ENCODE data around the gene SDHA.
"Not testable (repeated sequence)": the region's sequence is repeated elsewhere in the genome, so short reads cannot be mapped to it uniquely, and the experiment has no call there.

Gene SDHA

DNA sequence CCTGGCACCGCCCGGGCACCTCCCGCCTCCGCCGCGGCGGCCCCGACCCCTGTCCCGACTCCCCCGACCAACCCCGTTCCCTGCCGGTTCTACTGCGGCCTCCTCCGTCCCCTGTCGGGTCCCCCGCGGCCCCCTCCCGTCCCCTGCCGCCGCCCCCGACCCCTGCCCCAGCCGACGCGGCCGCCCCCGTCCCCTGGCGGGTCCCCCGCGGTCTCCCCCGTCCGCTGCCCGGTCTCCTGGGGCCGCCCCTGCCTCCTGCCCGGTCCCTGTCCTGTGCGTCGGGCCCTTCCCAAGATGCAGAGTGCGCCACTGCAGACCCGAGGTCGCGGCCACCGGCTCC is 53.7 kb downstream of the SDHA start:
- TF ChIP-seq POLR2A (IDR thresholded peaks at IDR 0.05; ENCODE audit: low read length) = peak; percentile 8
- not testable (repeated sequence) for DNase-seq

DNA sequence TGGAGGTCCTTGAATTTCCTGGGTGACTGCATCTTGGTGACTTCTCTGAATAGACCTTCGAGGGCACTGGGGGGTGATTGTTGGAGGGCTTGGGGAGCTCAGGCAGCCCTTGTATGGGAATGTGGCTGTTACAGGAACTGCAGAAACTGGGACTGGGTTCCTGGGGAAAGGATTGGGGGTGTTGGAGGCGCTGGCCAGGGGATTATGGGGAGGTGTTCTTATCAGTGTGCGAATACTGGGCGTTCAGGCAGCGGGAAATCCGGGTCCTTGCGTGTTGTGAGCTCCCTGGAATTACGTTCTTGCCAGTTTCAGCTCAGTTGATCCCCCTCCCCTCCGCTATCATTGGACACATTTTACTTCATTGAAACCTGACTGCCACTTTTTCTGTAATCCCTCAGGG is 55.0 kb downstream of the SDHA start:
- not testable (repeated sequence) for DNase-seq

DNA sequence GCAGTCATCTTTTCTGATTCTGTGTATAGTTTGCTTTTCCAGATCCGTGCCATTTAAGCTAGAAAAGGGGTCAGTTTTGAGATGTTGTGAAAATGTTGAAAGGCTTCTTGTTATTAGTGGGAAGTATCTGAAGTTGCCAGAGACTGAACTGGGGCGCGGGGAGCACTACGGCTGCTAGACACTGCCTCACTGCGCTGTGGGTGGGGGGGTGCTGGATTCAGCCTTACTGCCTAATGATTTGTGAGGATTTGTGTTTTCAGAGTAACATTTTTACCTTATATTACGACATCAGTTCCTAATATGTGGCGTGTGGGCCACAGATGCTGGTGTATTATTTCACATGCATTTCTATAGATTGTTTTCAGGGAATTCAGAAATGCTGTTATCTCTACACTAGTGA is 55.4 kb downstream of the SDHA start:
- DNase-seq = not testable (repeated sequence)

DNA sequence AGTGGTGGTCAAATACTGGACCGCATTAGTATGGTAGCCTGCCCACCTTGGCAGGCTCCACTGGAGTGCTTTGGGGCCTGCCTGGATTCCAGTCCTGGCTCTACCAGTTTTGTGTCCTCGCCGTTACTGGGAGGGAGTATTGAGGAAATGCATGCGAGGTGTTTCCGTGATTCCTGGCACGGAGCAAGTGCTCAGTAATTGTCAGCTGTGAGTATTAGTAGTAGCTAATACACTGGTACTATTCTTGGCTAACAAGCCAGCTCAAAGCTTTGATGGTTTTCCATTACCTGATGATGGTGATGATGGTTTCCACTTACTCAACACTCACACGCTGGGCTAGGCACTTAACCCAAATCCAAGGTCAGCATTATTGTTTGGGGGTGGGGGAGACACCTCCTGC is 56.2 kb downstream of the SDHA start:
- not testable (repeated sequence) for DNase-seq

DNA sequence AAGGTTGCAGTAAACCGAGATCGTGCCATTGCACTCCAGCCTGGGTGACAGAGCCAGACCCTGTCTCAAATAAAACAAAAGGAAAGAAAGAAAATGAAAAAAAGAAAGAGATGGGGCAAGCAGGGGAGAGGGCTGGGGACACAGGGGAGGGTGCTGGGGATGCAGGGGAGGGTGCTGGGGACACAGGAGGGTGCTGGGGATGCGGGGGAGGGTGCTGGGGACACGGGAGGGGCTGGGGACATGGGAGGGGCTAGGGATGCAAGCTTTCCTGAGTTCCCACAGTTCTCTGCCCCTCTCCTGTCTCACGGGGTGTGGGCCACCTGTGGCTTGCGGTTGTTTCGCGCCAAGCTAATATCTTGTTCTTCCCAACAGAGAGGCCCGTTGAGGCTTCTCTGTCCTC is 60.5 kb downstream of the SDHA start:
- TF ChIP-seq POLR2A (IDR thresholded peaks at IDR 0.05; ENCODE audit: low read length) (no peak), GATA1 (IDR thresholded peaks at IDR 0.05; ENCODE audit: low read depth, low read length) (no peak)
- DNase-seq = no peak

DNA sequence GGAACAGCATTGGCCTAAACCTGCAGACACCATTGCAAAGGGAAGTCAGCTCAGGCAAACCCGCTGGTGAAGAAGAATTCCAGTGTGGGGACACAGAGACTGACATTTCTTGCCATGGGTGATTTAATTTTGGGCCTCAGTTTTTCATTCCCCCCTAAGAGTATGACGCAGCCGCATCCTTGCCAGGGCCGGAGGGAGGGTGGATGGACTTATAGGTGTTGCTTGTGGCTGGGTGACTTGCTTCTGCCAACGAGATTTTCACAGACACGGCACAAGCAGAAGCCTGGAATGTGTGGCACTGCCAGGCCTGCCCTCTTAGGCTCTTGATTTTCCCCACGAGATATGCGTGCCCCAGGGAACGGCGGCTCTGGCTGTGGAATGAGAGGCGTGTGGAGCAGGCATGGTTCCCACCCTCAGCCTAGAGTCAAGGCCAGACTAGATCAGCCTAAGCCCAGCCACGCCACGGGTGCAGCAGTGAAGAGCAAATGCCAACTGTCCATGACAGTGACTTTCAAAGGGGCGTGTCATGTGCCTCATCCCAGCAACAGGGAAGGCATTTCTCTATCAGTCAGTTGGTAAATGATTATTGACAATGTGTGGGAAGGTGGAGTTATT is 61.0 kb downstream of the SDHA start:
- not testable (repeated sequence) for DNase-seq

DNA sequence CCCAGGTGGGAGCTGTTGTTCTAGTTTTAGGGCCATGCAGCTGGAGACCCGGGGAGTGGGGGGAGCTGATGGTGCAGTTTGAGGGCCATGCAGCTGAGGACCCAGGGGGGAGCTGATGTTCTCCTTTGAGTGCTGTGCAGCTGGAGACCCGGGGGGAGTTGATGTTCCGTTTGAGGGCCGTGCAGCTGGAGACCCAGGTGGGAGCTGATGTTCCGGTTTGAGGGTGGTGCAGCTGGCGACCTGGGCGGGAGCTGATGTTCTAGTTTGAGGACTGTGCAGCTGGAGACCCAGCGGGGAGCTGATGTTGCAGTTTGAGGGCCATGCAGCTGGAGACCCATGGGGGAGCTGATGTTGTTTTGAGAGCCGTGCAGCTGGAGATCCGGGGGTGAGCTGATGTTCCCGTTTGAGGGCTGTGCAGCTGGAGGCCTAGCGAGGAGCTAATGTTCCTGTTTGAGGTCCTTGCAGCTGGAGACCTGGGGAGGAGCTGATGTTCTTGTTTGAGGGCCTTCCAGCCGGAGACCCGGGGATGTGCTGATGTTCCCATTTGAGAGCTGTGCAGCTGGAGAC is 68.0 kb downstream of the SDHA start:
- TF ChIP-seq GATA1 (IDR thresholded peaks at IDR 0.05; ENCODE audit: low read depth, low read length) (no peak), POLR2A (IDR thresholded peaks at IDR 0.05; ENCODE audit: low read length) (no peak)
- no peak for DNase-seq

DNA sequence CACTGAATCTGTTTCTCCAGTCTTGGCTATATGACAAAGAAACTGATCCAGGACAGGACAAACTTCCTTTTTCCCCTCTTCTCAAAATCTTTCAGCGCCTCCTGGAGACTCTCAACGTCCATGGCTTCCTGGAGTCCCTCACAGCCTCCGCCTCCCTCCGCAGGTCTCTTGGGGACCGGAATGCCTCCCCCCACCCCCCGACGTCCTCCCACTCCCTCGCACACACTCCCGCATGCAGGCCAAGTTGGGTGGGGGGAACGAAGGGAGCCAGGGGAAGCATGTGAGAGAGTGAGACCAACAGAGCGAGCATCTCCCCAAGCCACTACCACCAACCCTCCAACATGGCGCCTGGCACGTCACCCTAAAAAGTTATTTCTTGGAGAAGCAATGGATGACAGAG is 72.1 kb downstream of the SDHA start:
- not testable (repeated sequence) for DNase-seq

DNA sequence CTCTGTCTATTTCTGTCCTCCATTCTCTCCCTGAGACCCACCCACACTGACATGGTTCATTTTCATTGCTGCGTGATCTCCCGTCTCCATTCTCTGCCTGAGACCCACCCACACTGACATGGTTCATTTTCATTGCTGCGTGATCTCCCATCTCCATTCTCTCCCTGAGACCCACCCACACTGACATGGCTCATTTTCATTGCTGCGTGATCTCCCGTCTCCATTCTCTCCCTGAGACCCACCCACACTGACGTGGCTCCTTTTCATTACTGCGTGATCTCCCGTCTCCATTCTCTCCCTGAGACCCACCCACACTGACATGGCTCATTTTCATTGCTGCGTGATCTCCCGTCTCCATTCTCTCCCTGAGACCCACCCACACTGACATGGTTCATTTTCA is 73.2 kb downstream of the SDHA start:
- DNase-seq = not testable (repeated sequence)

DNA sequence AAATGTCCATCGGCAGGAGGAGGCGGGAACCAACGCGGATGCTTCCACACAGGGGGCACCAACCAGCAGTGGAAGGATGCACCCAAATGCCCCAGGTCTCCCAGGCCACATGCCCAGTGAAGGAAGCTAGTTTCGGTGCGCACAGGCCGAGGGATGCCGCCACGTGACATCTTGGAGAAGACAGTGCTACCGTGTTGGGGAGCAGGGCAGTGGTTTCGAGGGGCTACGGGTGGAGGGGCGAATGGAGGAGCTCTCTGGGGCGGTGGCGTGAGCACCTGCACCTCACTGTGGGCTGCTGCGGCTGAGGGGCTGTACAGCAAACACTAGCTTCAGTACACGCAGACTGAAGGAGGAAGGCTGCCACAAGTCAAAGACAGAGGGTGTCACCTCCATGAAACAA is 76.7 kb downstream of the SDHA start:
- DNase-seq = not testable (repeated sequence)

DNA sequence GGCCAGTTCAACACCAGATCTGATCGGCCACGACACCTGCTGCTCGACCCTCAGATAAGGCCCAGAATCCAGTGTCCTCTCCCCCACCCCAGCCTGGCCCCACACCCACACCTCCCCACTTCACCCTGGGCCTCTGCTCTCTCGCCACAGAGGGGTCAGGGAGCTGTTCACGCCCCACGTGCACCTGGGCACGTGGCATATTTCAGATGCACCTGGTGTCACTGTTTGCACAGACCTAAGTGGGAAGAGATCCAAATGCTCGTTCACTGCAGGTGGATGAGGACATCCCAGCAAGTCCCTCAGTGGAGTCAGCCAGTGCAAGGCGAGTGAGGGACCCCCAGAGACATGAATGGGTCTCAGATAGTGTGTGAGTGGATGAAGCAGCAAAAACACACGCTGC is 78.1 kb downstream of the SDHA start:
- not testable (repeated sequence) for DNase-seq

DNA sequence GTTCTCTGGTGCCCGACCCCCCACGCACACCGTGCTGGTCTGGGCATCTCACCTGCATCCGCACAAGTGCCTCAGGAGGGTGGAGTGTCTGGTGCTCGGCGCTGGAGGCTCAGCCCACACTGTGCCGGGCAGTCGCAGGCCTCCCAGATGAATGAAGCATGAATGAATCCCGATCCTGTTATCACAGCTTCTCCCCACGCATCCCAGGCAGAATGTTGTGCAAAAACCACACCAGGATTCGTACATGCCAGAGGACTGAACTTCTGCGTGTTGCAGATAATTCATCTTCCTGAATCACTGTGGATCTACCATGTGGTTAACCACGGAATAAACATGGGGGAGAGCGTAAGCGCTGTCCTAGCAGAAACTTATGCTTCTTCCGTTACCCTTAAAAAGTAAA is 78.8 kb downstream of the SDHA start:
- not testable (repeated sequence) for DNase-seq

DNA sequence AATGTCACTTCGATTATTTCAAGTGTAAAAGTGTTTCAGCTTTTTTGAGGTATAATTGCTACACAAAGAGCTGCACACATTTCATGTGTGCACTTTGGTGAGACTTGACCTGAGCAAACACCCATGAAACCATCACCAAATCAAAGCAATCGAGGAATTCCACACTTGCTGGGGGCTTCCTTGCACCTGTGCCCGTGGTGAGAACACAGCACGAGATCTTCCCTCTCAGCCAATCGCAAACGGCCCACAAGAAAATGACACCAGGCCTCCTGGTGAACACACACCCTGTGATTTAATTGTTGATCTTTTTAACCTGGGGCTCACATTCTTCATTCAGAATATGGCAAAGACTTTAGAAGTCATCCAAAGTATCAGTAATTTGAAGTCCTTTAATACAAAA is 79.3 kb downstream of the SDHA start:
- not testable (repeated sequence) for DNase-seq

DNA sequence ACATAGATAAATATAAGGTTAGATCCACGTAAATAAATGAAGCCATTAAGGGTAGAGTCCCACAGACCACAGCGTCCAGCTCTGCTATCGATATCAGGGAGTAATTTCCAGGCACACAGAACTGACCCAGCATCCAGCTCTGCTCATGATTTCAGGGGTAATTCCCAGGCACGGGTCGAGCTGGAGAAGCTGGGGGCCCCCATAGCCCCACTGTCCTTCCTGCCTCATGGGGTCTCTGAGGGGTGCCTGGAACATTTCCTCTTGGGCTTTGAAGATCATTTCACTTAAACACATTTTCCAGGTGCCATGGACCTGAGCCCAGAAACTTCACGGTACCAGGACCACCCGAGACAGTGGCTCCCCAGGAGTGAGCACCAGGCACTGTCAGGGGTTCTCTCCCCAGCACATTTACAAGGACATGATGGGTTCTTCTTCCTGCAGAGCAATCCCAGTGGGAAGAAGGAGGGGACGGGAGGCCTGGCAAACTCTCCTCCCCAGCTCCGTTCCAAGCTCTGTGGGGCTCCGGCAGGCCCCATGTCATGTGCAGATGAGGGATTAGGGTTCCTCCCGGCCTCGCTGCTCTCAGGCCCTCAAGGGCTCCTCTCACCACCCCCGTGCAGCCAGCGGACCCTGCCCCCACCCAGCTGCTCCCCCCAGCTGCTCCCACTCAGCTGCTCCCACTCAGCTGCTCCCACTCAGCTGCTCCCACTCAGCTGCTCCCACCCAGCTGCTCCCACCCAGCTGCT is 80.0 kb downstream of the SDHA start:
- DNase-seq = not testable (repeated sequence)

DNA sequence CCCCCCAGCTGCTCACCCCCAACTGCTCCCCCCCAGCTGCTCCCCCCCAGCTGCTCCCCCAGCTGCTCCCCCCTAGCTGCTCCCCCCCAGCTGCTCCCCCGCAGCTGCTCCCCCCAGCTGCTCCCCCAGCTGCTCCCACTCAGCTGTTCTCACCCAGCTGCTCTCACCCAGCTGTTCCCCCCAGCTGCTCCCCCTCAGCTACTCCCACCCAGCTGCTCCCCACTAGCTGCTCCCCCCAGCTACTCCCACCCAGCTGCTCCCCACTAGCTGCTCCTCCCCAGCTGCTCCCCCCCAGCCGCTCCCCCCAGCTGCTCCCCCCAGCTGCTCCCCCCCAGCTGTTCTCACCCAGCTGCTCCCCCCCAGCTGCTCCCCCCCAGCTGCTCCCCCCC is 80.6 kb downstream of the SDHA start:
- TF ChIP-seq POLR2A (IDR thresholded peaks at IDR 0.05; ENCODE audit: low read length) (no peak), GATA1 (IDR thresholded peaks at IDR 0.05; ENCODE audit: low read depth, low read length) (no peak)
- no peak for DNase-seq

DNA sequence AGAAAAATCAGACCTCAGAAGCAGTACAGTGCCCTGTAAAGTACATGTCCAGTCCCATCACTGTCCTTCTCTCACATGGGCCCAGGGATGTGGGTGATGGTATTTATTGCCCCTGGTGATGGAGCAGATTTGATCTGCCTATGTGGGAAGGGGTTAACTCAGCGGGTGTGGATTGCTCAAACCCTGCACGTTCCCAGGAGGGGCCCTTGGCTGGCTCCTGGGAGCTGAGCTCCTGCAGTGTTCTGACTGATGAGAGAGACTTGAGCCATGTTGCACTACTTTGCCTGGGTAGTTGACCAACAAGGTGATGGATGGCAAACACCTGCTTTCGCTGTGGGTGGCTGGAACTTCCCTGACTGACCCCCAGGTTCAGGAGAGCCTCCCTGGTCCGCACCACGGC is 81.8 kb downstream of the SDHA start:
- DNase-seq = not testable (repeated sequence)

DNA sequence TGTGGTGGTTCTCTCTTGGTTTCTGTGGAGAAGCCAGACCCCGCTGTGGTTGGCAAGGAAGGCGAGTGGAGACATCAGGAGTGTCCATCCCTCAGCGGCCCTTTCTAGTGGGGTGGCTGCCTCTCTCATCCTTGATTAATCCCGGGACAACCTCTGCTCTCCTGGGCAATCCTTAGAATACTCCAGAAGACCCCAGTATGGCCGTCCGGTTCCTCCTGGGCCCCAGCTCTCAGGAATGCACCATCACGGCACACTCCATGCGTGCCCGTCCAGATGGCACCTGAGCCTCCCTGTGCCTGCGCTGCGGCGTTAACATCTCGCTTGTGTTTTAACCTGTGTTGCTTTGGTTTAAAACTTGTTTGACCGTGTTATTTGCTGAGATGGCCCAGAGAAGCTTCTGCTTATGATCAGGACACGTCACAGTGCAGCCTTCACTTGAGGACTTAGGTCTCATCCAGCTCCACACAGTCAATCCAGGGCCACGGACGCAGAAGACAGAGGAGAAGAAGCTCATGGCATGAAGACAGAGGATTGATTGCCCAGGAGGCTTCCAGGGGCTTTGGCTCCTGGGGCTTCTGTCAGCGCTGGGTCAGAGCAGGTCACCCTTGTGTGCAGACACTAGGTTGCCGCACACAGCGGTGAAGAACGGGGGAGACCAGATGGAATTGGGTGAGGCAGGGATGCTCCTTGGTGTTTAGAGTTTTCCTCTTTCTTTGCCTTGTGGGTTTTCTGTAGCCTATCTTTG is 82.7 kb downstream of the SDHA start:
- not testable (repeated sequence) for DNase-seq

DNA sequence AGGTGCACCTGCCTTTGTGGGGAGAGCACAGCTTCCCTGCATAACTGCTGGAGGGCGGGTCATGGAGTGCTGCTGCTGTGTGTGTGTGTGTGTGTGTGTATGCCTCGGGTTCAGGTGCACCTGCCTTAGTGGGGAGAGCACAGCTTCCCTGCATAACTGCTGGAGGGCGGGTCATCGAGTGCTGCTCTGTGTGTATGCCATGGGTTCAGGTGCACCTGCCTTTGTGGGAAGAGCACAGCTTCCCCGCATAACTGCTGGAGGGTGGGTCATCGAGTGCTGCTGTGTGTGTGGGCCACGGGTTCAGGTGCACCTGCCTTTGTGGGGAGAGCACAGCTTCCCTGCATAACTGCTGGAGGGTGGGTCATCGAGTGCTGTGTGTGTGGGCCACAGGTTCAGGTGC is 84.3 kb downstream of the SDHA start:
- not testable (repeated sequence) for DNase-seq
